ENCODE results near the gene EGFL6. TPM values are rescaled to one million over a fixed set of nuclear protein-coding genes. Genes with fewer than 3 reads are reported as not detected.

EGFL6 gene
- polyA plus RNA-seq, 1 experiment = not detected

- CTCF ChIA-PET = no interaction called here
- Histone ChIP-seq H3K27me3 (ENCODE audit: control insufficient read depth, insufficient read depth, low read length) (no peaks in the 10 kb centered on the region), H3K4me3 (ENCODE audit: low read depth, low read length) (no peak overlapping the region), H3K9me3 (ENCODE audit: control insufficient read depth, insufficient read depth, low read length) (no peaks in the 10 kb centered on the region), H3K27ac (ENCODE audit: low read depth, low read length) (no peak overlapping the region)
- POLR2A ChIA-PET = no interaction called here
- DNase-seq (ENCODE audit: low read depth, low spot score) = no peak
- no peak for TF ChIP-seq CTCF (IDR thresholded peaks at IDR 0.05; ENCODE audit: low read depth, low read length)
Measured at GRCh38 chrX:13581554-13581953, 12.2 kb downstream of the EGFL6 start.

DNA sequence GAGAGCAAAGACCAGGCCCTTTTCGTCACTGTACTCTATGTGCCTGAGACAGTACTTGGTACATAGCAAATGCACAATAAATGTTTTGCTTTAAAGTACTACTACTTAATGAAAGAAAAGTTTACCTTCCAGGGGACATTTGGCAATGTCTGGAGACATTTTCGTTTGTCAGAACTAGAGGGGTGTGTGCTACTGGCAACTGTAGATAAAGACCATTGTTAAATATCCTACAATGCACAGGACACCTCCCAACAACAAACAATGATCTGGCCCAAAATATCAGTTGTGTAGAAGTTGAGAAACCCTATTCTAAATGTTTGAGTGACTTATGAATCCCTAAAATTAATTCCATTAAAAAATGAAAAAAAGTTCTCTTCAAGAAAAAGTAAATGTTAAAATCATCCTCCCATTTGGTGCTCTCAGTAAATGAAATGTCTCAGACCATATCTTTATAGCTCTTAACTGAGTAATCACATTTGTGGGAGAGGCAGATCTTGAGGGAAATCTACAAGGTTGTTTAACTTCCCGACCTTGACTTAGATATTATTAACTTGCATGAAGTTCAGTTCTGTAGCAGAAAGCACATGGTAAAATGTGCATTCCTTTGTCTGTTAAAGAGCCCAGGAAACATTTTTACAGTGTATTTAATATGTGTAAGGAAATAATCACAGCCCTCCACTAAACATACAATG is 18.5 kb downstream of the EGFL6 start:
- POLR2A ChIA-PET = no interaction called here
- no peak for DNase-seq (ENCODE audit: low read depth, low spot score)
- Histone ChIP-seq H3K27me3 (ENCODE audit: control insufficient read depth, insufficient read depth, low read length) (no peaks in the 10 kb centered on the region), H3K9me3 (ENCODE audit: control insufficient read depth, insufficient read depth, low read length) (no peaks in the 10 kb centered on the region), H3K4me3 (ENCODE audit: low read depth, low read length) (no peak overlapping the region), H3K27ac (ENCODE audit: low read depth, low read length) (no peak overlapping the region)
- TF ChIP-seq CTCF (IDR thresholded peaks at IDR 0.05; ENCODE audit: low read depth, low read length) = no peak
- CTCF ChIA-PET = no interaction called here

DNA sequence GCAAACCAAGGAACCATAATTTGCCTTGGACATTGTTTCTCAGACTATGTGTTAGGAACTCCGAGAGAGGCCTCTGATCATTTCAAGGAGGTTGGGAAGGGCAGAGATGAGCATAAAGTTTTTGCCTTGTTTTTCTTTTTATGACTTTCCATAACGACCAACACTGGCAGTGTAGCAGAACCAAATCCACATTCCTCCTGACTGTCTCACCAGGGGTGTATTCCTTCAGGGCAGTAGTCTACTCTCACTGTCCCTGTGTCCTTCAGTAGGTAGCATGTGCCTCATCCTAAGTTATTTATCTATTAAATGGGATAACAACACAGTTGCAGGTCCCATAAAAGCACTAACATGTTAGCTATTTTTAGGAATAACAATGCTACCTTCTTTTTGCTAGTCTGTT is 20.8 kb downstream of the EGFL6 start:
- no peaks in the 10 kb centered on the region for H3K9me3 ChIP-seq (ENCODE audit: control insufficient read depth, insufficient read depth, low read length)
- no peak for DNase-seq (ENCODE audit: low read depth, low spot score)
- H3K4me3 ChIP-seq (ENCODE audit: low read depth, low read length) = no peak overlapping the region
- TF ChIP-seq CTCF (IDR thresholded peaks at IDR 0.05; ENCODE audit: low read depth, low read length) = no peak
- POLR2A ChIA-PET = no interaction called here
- no peak overlapping the region for H3K27ac ChIP-seq (ENCODE audit: low read depth, low read length)
- CTCF ChIA-PET = no interaction called here
- no peaks in the 10 kb centered on the region for H3K27me3 ChIP-seq (ENCODE audit: control insufficient read depth, insufficient read depth, low read length)

- Histone ChIP-seq H3K27ac (ENCODE audit: low read depth, low read length) (no peak overlapping the region), H3K4me3 (ENCODE audit: low read depth, low read length) (no peak overlapping the region), H3K27me3 (ENCODE audit: control insufficient read depth, insufficient read depth, low read length) (no peaks in the 10 kb centered on the region), H3K9me3 (ENCODE audit: control insufficient read depth, insufficient read depth, low read length) (no peaks in the 10 kb centered on the region)
- ChIA-PET POLR2A (no interaction called here), CTCF (no interaction called here)
- no peak for TF ChIP-seq CTCF (IDR thresholded peaks at IDR 0.05; ENCODE audit: low read depth, low read length)
- DNase-seq (ENCODE audit: low read depth, low spot score) = no peak
Measured at GRCh38 chrX:13590914-13591313, 21.5 kb downstream of the EGFL6 start.

GRCh38 chrX:13597874-13598273 is 28.5 kb downstream of the EGFL6 start:
- no peaks in the 10 kb centered on the region for H3K9me3 ChIP-seq (ENCODE audit: control insufficient read depth, insufficient read depth, low read length)
- no peak for TF ChIP-seq CTCF (IDR thresholded peaks at IDR 0.05; ENCODE audit: low read depth, low read length)
- ChIA-PET CTCF (interaction anchor here (1.2 kb wide), 1 partner anchor 91 kb away, joined by 3 read pairs; no protein-coding TSS in a partner anchor), POLR2A (no interaction called here)
- no peaks in the 10 kb centered on the region for H3K27me3 ChIP-seq (ENCODE audit: control insufficient read depth, insufficient read depth, low read length)
- no peak for DNase-seq (ENCODE audit: low read depth, low spot score)
- H3K4me3 ChIP-seq (ENCODE audit: low read depth, low read length) = no peak overlapping the region
- no peak overlapping the region for H3K27ac ChIP-seq (ENCODE audit: low read depth, low read length)
